Activated CD4-positive, alpha-beta T cell treated with anti-CD3 and anti-CD28 coated beads for 36 hours (primary cell): ENCODE results near the gene CKS1B. TPM values are rescaled to one million over a fixed set of nuclear protein-coding genes. Genes with fewer than 3 reads are reported as not detected.

ENCODE experiments used
- ATAC-seq: fragments of 200-7000 bp; cut with Tn5 transposase; one replicate; pipeline ENCODE4 v1.10.0; 2021; ENCODE audit warnings: mild to moderate bottlenecking, moderate library complexity
- CTCF ChIA-PET: fragments of 350-600 bp; sonication (Branson Sonifier 250); formaldehyde crosslinking; loops from one replicate; lab custom pipeline; 2021; ENCODE audit warnings: antibody characterized with exemption; lab: Charles Lee
- POLR2A ChIA-PET: fragments of 350-600 bp; sonication (Branson Sonifier 250); formaldehyde crosslinking; loops from one replicate; lab custom pipeline; 2021; ENCODE audit warnings: antibody characterized with exemption, inconsistent platforms; lab: Charles Lee
- DNase-seq: peaks from one replicate; pipeline ENCODE4 v3.0.0-alpha.2; 2020
- H3K27ac Mint-ChIP-seq: one replicate; pipeline ENCODE4 v1.8.0; 2021; ENCODE audit warnings: mixed read lengths
- H3K27me3 Mint-ChIP-seq: one replicate; pipeline ENCODE4 v1.8.0; 2021; ENCODE audit warnings: mixed read lengths
- H3K36me3 Mint-ChIP-seq: one replicate; pipeline ENCODE4 v1.8.0; 2021; ENCODE audit warnings: low read depth, mixed read lengths
- H3K4me1 Mint-ChIP-seq: one replicate; pipeline ENCODE4 v1.8.0; 2021; ENCODE audit warnings: mixed read lengths
- H3K4me3 Mint-ChIP-seq: one replicate; pipeline ENCODE4 v1.8.0; 2021; ENCODE audit warnings: mild to moderate bottlenecking, moderate library complexity, mixed read lengths
- H3K9me3 Mint-ChIP-seq: one replicate; pipeline ENCODE4 v1.8.0; 2021; ENCODE audit warnings: low read depth, mixed read lengths
- intact Hi-C, 2 experiments: fragments of 100-400 bp; cut with DNase I in 1 of 2; cut with micrococcal nuclease in 1 of 2; formaldehyde crosslinking; loops; one replicate each; pipeline versions ENCODE4 v1.14.2 to v1.15.1; 2022 to 2024; cut with DNase I, micrococcal nuclease
- microRNA-seq: library from miRNA; unstranded; fragments of <30 nt; microRNA quantifications from one replicate; pipeline ENCODE4 v1.2.0, GENCODE V29; 2021; ENCODE audit warnings: borderline replicate concordance
- total RNA-seq, 2 experiments: library from RNA; stranded (reverse); gene quantifications; one replicate each; pipeline ENCODE4 v1.2.3, GENCODE V29; 2021

Gene CKS1B
- total RNA-seq, 2 experiments from 2014 or later: 190 to 196 TPM

GRCh38 chr1:155022136-155022926 lies 47.9 kb downstream of the CKS1B start:
- DNase-seq: no peak
- ChIA-PET CTCF (interaction anchor here (0.7 to 1.5 kb wide), 9 partner anchors 16 to 678 kb away, joined by 3 to 5 read pairs (median 3); no protein-coding TSS in a partner anchor), POLR2A (no interaction called here)
- no peaks in the 10 kb centered on the region for H3K9me3 Mint-ChIP-seq
- H3K4me3 Mint-ChIP-seq: no peak overlapping the region
- no peaks in the 10 kb centered on the region for H3K27me3 Mint-ChIP-seq
- H3K27ac Mint-ChIP-seq: no peak overlapping the region
- intact Hi-C loops: no loop called here
- ATAC-seq: no peak
- peaks cover 14% of the 10 kb centered on the region for H3K36me3 Mint-ChIP-seq
- H3K4me1 Mint-ChIP-seq: peaks cover 27% of the 10 kb centered on the region

GRCh38 chr1:155022927-155023236 lies 48.4 kb downstream of the CKS1B start:
- peaks cover 14% of the 10 kb centered on the region for H3K36me3 Mint-ChIP-seq
- H3K27ac Mint-ChIP-seq: no peak overlapping the region
- ChIA-PET CTCF (interaction anchor here (0.7 to 1.3 kb wide), 8 partner anchors 16 to 678 kb away, joined by 3 to 5 read pairs (median 3); no protein-coding TSS in a partner anchor), POLR2A (no interaction called here)
- H3K4me3 Mint-ChIP-seq: no peak overlapping the region
- peaks cover 23% of the 10 kb centered on the region for H3K4me1 Mint-ChIP-seq
- ATAC-seq (no peak), DNase-seq (no peak)
- no peaks in the 10 kb centered on the region for H3K27me3 Mint-ChIP-seq
- no peaks in the 10 kb centered on the region for H3K9me3 Mint-ChIP-seq
- intact Hi-C loops: no loop called here

GRCh38 chr1:155023627-155024026 lies 49.1 kb downstream of the CKS1B start:
- DNase-seq: no peak
- peaks cover 18% of the 10 kb centered on the region for H3K4me1 Mint-ChIP-seq
- H3K27me3 Mint-ChIP-seq: no peaks in the 10 kb centered on the region
- no peak overlapping the region for H3K27ac Mint-ChIP-seq
- CTCF ChIA-PET: interaction anchor here (0.5 to 1.3 kb wide), 5 partner anchors 21 to 81 kb away, joined by 3 to 5 read pairs (median 4); no protein-coding TSS in a partner anchor
- no peak overlapping the region for H3K4me3 Mint-ChIP-seq
- peaks cover 10% of the 10 kb centered on the region for H3K36me3 Mint-ChIP-seq
- no peaks in the 10 kb centered on the region for H3K9me3 Mint-ChIP-seq
- POLR2A ChIA-PET: no interaction called here
- intact Hi-C loops: no loop called here
- ATAC-seq: no peak

GRCh38 chr1:155024315-155024714 lies 49.8 kb downstream of the CKS1B start:
- Mint-ChIP-seq H3K27me3 (no peaks in the 10 kb centered on the region), H3K9me3 (no peaks in the 10 kb centered on the region), H3K27ac (no peak overlapping the region), H3K4me1 (peaks cover 11% of the 10 kb centered on the region), H3K4me3 (no peak overlapping the region), H3K36me3 (peaks cover 3% of the 10 kb centered on the region)
- ChIA-PET CTCF (interaction anchor here (0.7 to 0.8 kb wide), 2 partner anchors 10 to 14 kb away, joined by 3 read pairs; no protein-coding TSS in a partner anchor), POLR2A (no interaction called here)
- intact Hi-C loops: no loop called here
- ATAC-seq (no peak), DNase-seq (no peak)

GRCh38 chr1:155026154-155026553 lies 51.7 kb downstream of the CKS1B start:
- ATAC-seq (no peak), DNase-seq (no peak)
- Mint-ChIP-seq H3K36me3 (no peaks in the 10 kb centered on the region), H3K27me3 (no peaks in the 10 kb centered on the region), H3K27ac (no peak overlapping the region), H3K9me3 (no peaks in the 10 kb centered on the region), H3K4me1 (peaks cover 2% of the 10 kb centered on the region), H3K4me3 (no peak overlapping the region)
- ChIA-PET CTCF (interaction anchor here (1.0 to 2.1 kb wide), 2 partner anchors 18 to 65 kb away, joined by 5 to 8 read pairs; no protein-coding TSS in a partner anchor), POLR2A (interaction anchor here (0.5 kb wide), 1 partner anchor 29 kb away, joined by 3 read pairs; no protein-coding TSS in a partner anchor)
- intact Hi-C loops: no loop called here

GRCh38 chr1:155026588-155026987 lies 52.1 kb downstream of the CKS1B start:
- H3K4me3 Mint-ChIP-seq: no peak overlapping the region
- H3K36me3 Mint-ChIP-seq: no peaks in the 10 kb centered on the region
- peaks cover under 1% of the 10 kb centered on the region for H3K4me1 Mint-ChIP-seq
- intact Hi-C loops: no loop called here
- ChIA-PET POLR2A (no interaction called here), CTCF (interaction anchor here (1.0 to 2.1 kb wide), 2 partner anchors 18 to 65 kb away, joined by 5 to 8 read pairs; no protein-coding TSS in a partner anchor)
- no peak overlapping the region for H3K27ac Mint-ChIP-seq
- ATAC-seq (peak; percentile 59), DNase-seq (no peak)
- no peaks in the 10 kb centered on the region for H3K27me3 Mint-ChIP-seq
- H3K9me3 Mint-ChIP-seq: no peaks in the 10 kb centered on the region

Small RNA genes within 50 kb of the gene (microRNA-seq; reads per million reads assigned to microRNA genes)
- gene MIR4258: not detected

Other genes with a start within 250 kb of the CKS1B start
- under 1 TPM; 0.18 to 0.25 TPM for gene KCNN3, start 104.4 kb upstream of the CKS1B start, total RNA-seq
- gene PMVK, start 38.0 kb upstream of the CKS1B start, total RNA-seq: 10 to 100 TPM; 17.0 to 36.9 TPM
- gene PBXIP1, start 18.6 kb upstream of the CKS1B start, total RNA-seq: 10 to 100 TPM; 22.6 to 28.1 TPM
- 10 to 100 TPM; 24.5 to 25.6 TPM for gene PYGO2, start 12.9 kb upstream of the CKS1B start, total RNA-seq
- gene SHC1, start 3.9 kb upstream of the CKS1B start, total RNA-seq: 10 to 100 TPM; 45.9 to 65.7 TPM
- 10 to 100 TPM; 38.0 to 42.4 TPM for gene FLAD1, start 8.7 kb downstream of the CKS1B start, total RNA-seq
- gene LENEP, start 18.9 kb downstream of the CKS1B start, total RNA-seq: under 1 TPM; 0.79 to 0.80 TPM
- gene ZBTB7B, start 28.1 kb downstream of the CKS1B start, total RNA-seq: 100 to 1,000 TPM in 1 of 2 experiments, 10 to 100 TPM in 1; 94.0 to 105 TPM
- under 1 TPM; 0.46 to 0.67 TPM for gene DCST2, start 59.1 kb downstream of the CKS1B start, total RNA-seq
- gene DCST1, start 59.1 kb downstream of the CKS1B start, total RNA-seq: not detected
- gene ADAM15, start 76.6 kb downstream of the CKS1B start, total RNA-seq: 10 to 100 TPM; 42.4 to 48.8 TPM
- 1 to 10 TPM; 6.3 to 6.5 TPM for gene EFNA4, start 89.1 kb downstream of the CKS1B start, total RNA-seq
- 1 to 10 TPM; 5.1 to 6.9 TPM for gene EFNA3, start 104.2 kb downstream of the CKS1B start, total RNA-seq
- 1 to 10 TPM in 1 of 2 experiments, under 1 TPM in 1; 0.82 to 1.1 TPM for gene EFNA1, start 153.2 kb downstream of the CKS1B start, total RNA-seq
- gene SLC50A1, start 161.2 kb downstream of the CKS1B start, total RNA-seq: 10 to 100 TPM; 50.2 to 58.0 TPM
- gene DPM3, start 165.8 kb downstream of the CKS1B start, total RNA-seq: 10 to 100 TPM; 29.8 to 34.3 TPM
- gene KRTCAP2, start 198.6 kb downstream of the CKS1B start, total RNA-seq: 100 to 1,000 TPM; 125 to 300 TPM
- gene TRIM46, start 199.2 kb downstream of the CKS1B start, total RNA-seq: 1 to 10 TPM; 6.3 to 6.9 TPM
- 10 to 100 TPM; 12.8 to 13.7 TPM for gene THBS3, start 233.2 kb downstream of the CKS1B start, total RNA-seq
- gene MTX1, start 234.0 kb downstream of the CKS1B start, total RNA-seq: 10 to 100 TPM; 52.8 to 52.9 TPM